Epithelial cell of proximal tubule (primary cell): Measurements from ENCODE around the gene DNAH1. TPM values are rescaled to one million over a fixed set of nuclear protein-coding genes. Genes with fewer than 3 reads are reported as not detected.

Experiments used
- DNase-seq: peaks from one replicate; pipeline ENCODE4 v3.0.0-alpha.2; 2011; ENCODE audit warnings: low read depth
- H3K4me3 ChIP-seq: 2 replicates; pipeline ENCODE4 v1.5.1; 2011; ENCODE audit warnings: low read depth, mild to moderate bottlenecking, low read length
- CTCF ChIP-seq: conservative IDR thresholded peaks from 2 replicates; pipeline ENCODE4 v1.5.1; 2012; ENCODE audit warnings: low read depth, mild to moderate bottlenecking, low read length
- total RNA-seq: library from RNA; depleted of rRNA; stranded (reverse); fragments of >200 nt; gene quantifications from 2 replicates; pipeline ENCODE4 v1.2.3, GENCODE V29; 2015

DNAH1 gene
- total RNA-seq, 1 donor from 2014 or later: 0.29 TPM

- TF ChIP-seq CTCF: no peak
- no peak overlapping the region for H3K4me3 ChIP-seq
- DNase-seq: no peak
Measured at GRCh38 chr3:52367891-52368880, 52.1 kb downstream of the DNAH1 start.

- no peak overlapping the region for H3K4me3 ChIP-seq
- TF ChIP-seq CTCF: no peak
- no peak for DNase-seq
Measured at GRCh38 chr3:52370531-52370930, 54.4 kb downstream of the DNAH1 start.

- no peak for DNase-seq
- TF ChIP-seq CTCF: no peak
- no peak overlapping the region for H3K4me3 ChIP-seq
Measured at GRCh38 chr3:52372822-52373504, 56.8 kb downstream of the DNAH1 start.

GRCh38 chr3:52373676-52374075, 57.6 kb downstream of the DNAH1 start:
- no peak overlapping the region for H3K4me3 ChIP-seq
- no peak for TF ChIP-seq CTCF
- no peak for DNase-seq

- no peak for TF ChIP-seq CTCF
- no peak for DNase-seq
- no peak overlapping the region for H3K4me3 ChIP-seq
Measured at GRCh38 chr3:52374173-52374572, 58.1 kb downstream of the DNAH1 start.

GRCh38 chr3:52379610-52380009, 63.5 kb downstream of the DNAH1 start:
- TF ChIP-seq CTCF: no peak
- no peak overlapping the region for H3K4me3 ChIP-seq
- DNase-seq: no peak

GRCh38 chr3:52380023-52380422, 63.9 kb downstream of the DNAH1 start:
- TF ChIP-seq CTCF: no peak
- H3K4me3 ChIP-seq: no peak overlapping the region

More at GRCh38 chr3:52380023-52380422, 63.9 kb downstream of the DNAH1 start:
- DNase-seq: no peak
